HG03342 (cell line): Measurements from ENCODE around the gene AKNA.

Experiments used
- ATAC-seq: cut with Tn5 transposase; IDR thresholded peaks from one replicate; pipeline ENCODE4 v1.9.1; 2021; ENCODE audit warnings: mild to moderate bottlenecking, moderate library complexity; ENCODE audit not compliant: unreplicated experiment

AKNA gene

DNA sequence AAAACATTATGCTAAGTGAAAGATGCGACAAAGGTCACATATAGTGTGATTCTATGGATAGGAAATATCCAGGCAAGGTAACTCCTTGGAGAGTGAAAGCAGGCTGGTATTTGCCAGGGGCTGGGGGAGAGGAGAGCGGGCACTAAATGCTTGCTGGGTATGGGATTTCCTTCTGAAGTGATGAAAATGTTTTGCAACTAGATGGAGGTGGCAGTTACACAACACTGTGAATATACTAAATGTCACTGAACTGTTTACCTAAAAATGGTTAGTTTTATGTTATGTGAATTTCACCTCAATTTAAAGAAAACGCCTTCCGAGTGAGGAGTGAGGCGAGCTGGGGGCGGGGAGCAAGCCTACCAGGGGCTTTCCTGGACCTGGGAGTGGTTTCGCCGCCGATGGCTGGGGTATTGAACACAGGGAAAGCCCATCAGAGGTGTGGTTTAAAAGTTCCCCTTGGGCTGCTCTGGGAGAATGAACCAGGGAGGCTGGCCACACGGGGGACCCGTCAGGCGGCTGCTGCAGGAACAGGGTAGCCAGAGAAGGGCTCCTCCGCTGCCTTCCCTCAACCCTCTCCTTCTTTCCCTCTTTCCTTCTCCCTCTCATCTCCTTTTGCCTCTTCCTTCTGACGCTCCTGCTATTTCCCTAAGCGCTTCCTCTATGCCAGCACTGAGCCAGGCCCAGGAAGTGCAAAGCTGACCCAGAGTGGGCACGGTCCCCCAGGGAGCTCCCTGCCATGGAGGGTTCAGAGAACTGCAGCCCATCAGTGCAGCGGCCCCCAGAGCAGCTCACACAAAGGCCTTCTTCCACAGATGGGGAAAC is 4.9 kb downstream of the AKNA start:
- no peak for ATAC-seq

DNA sequence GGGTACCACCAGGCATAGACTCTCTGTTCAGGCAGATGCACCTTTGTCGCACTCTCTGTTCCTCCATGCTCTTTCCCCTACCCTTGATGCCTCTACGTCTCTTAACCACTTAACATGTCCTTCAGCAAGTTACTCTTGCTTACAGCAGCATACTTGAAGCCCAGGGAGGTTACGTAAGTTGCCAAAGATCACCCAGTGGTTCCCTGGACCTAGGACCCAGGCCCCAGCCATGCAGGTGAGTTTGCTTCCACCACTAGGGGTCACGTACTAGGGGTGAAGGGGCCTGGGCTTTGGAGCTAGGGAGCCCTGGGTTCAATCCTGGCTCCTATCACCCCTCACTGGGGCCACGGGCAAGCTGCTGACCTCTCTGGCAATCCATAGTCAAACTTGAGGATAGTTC is 8.9 kb downstream of the AKNA start:
- ATAC-seq: no peak

DNA sequence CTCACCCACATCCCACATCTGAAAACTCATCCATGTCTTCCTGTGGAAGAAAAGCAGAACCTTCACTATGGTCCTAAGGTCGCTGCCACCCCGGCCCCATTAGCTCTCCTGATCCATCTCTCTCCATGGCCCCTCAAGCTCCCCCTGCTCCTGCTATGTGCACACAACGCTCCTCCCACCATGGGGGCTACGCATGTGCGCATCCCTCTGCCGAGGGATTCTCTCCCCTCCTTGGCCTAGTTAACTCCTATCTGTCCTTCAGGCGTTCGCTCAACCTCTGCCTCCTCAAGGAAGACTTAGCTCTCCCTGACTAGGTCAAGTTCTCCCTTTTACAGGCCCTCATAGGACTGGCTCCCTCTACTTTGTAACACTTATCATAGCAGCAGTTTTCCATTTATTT is 9.8 kb downstream of the AKNA start:
- ATAC-seq: no peak

DNA sequence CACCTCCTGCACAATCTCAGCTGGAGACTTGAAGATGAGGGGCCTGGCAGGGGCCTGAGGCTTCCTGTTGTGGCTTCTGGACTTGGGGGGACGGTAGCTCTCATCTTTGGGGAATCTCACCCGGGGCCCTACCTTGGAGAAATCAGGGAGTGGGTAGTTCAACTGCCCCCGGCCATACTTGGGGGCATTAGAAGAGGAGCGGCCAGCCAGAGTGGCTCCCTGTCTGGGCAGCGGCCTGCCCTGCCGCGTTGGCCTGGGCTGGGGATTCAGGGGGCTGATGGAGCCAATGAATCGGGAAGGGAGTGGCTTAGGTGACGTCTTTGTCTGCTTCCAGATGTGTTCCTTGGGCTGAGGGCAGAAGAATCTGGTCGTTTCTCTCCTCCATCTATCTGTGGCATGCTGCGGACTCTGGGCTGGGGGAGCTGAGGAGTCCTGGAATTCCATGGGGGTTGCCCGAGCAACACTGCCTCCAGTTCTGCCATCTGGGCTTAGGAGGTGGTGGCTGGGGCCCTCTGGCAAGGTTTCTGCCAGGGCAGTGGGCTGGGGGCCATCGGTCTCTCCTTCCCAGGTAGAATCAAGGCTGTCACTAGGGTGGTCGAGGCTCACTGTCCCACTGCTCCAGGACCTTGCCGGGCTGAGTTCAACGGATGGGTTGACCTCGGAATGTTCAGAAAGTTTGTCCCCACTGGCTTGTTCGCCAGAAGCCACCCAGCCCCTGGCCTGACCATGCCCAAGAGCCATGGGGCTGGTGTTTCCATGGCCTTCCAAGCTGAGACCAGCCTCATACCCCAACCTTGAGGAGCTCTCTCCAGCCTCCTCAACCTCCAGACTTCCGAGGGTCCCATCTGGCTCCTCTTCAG is 11.0 kb downstream of the AKNA start:
- ATAC-seq: no peak

DNA sequence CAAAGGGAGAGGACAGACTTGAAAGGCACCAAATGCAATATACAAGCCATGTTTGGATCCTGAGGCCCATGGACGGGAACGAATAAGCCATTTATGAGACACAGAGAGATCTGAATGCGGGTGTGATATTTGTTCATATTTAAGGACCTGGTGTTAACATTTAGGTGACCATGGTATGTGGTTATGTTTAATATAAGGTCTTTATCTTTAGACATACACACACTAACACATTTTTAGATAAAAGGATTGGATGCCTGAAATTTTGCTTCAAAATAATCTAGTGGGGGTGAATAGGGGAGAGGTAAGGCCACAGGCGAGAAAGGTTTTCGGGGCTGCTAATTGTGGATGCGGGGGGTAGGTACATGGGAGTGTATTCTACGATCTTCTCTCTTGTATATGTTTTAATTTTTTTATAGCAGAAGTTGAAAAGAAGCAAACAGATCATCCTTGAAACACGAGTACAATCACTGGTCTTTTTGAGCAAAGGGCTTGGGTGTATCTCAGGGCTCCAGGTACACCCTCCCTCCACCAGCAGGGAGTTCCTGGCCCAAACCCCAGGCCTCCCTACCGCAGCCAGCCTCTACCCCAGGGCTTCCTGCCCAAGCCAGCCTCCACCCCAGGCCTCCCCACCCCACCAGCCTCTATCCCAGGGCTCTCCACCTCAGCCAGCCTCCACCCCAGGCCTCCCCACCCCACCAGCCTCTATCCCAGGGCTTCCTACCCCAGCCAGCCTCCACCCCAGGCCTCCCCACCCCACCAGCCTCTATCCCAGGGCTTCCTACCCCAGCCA is 12.2 kb downstream of the AKNA start:
- ATAC-seq: no peak

DNA sequence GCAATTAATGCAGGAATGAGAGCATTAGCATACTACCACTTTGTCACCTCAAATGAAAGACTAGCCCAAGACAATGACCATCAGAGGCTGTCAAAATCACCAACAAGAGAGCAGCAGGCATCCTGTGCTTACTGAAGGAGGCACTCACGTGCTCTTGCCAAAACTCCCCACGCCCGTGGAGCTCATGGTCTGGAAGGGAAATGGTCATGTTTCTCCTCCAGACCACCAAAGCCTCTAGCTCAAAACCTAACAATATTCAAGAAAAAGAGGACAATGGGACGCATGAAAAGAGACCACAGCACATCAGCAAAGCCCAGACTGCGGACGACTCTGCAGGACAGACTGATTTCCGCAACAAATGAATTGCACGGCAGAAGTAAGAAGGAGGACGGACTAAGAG is 12.8 kb downstream of the AKNA start:
- no peak for ATAC-seq

DNA sequence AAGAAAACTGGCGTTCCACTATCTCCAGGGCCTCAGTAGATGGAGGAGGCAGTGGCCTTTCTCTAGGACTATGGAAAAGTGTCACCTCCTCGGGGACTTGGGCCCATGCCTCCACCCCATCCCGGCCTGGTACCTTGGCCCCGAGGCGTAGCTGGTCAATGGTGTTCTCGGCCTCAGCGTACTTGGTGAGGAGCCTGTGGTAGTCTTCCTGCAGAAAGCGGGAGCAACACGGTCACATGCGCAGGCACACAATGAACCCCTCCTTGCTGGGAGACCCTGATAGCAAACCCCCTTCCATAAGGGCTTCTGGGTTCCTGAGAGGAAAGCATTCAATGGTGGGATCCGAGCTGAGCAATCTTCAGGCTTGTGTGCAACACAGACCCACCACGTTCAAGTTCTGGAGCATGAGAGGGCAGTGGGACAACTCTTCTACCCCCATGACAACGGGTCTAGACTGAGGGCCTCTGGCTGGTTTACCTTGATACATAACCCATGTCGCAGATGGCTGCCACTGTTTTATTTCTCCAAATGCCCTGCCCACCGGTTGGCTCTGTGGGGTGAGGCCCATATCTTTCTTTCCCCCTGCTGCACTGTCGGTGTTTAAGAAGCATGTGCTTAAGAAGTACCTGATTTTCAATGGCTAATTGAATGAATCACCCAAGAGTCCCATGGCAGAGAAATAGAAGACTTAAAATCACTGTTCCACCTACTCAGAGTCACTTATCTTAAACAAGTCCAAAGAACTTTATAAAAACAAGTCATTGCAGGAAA is 13.6 kb downstream of the AKNA start:
- no peak for ATAC-seq

DNA sequence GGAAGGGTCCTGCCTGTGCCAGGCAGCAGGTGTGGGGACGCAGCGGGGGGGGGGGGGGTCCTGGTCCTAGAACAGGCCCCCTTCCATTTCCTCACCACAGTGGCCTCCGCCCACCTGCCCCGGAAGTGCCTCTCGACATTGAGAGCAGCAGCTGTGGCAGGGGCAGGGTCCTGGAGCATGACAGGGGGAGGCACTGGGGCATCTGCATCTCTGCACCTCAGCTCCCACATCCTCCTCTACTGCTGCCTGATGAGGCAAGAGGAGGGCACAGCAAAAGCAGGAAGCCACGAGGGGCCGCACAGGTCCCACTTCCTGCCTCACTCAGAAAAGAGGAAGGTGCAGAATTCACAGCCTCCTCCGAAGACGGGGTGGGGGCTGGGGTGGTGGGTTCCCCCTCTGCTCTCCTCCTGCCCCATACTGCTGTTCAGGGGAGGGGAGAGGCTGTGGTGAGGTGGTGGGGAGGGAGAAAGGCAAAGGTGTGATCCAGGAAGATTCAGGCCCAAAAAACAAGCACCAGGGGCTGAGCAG is 14.8 kb downstream of the AKNA start:
- ATAC-seq: peak; percentile 95

DNA sequence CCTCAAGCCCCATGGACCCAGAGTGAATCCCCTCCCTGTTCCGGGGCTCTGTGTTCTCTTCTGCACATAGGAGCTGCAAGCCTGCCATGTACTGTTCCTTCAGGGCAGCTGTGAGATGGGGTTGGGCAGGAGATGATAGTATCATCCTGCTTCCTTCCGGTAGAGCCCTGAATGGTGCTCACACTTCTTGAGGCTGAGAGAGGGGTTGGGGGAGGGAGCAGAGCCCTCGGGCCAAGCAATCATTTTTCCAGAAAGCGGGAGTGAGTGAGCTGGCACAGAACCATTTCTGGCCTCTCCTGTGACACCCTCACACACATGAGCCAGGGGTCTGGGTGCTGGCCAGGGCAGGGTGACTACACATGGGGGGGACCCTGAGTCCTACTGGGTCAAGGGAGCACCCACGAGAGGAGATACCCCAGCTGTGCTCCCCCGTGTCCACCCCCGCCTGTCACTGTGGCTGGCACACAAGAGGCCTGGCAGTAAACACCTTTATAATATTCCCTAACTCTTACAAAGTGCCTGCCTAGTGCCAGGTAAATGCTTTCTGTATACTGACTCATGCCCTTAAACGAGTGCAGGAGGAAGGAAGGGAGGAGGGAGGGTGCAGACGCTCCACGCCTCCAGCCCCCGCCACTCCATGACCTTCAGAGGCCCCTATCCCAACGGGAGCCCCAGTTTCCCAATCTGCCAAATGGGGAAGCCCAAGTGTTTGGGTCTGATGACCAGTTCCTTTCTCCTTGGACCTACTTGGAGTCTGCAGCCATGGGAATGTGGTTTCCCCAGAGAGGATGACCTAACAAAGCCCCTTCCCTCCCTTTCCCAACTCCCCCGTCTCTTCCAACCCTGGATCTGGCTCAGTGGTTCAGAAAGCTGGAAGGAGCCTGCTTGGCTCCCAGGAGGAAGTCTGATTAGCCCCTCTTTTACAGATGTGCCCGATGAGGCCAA is 15.5 kb downstream of the AKNA start:
- ATAC-seq: no peak

DNA sequence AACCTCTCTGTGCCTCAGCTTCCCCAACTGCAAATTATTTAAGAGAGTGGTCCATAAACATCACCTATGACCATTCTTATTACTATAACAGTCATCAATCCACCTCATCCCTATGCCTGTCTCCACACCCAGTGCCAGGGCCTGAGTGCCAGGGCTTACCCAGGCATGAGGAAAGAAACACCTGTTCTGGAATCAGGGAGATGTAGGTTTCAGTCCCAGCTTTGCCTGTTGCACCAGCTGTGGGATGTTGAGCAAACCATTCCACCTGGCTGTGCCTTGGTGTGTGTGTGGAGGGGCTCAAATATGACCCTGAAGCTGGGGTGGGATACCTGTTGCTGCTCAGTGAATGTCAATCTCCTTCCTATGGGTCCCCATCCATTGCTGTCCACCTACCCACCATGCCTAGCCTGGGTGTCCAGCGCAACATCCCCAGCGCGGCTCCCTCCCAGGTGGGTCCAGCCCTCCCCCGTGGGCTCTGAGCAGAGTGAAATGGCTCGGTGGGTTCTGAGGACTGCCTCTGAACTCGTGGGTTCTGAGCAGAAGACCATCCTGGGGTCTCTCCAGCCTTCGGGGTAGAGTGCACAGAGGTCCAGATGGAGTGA is 16.3 kb downstream of the AKNA start:
- no peak for ATAC-seq

DNA sequence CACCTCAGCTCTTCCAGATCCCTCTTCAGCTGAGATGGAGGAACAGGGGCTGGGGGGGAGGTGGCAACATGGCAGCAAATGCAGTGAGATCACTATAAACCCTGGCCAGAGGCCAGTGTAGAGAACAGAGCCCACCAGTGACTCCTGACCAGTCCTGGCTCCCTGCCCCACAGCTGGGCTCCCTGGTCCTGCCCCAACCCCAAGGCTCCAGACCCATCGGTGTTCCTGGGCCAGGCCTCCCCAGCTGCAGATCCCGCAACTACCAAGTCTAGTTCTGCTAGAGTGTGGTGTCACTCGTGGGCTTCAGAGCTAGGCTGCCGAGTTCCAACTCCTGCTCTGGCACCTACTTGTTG is 16.8 kb downstream of the AKNA start:
- ATAC-seq: no peak

DNA sequence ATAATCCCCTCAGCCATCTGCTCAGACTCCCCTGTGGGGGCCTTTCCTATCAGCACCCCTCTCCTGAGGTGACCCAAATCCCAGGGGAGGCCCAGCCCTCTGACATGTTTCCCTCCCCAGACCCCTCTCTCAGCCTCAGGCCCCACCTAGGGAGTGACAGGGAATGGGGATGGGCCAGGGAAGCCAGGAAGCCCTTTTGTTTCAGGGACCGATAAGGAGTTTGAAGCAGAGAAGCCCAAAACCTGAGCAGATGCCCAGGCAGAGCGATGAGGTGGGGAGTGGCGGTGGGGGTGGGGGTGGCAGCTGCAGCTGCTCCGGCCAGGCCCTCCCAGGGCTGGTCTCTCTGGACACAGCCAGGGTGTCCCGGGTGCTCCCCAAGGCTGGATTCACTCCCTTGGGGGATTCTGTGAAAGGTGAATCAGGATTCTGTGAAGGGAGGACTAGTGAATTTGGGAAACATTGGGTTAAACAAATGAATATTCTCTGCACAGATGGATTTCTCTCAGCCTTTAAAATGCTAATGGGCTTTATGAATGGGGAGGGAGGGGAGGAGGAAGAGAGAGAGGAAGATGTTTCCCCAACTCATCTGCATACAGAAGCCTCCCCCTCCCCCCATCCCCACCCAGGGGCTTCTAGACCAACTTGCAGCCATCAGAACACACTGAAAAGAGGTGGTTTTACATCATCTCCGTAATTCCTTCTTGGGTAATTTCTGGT is 17.4 kb downstream of the AKNA start:
- no peak for ATAC-seq

DNA sequence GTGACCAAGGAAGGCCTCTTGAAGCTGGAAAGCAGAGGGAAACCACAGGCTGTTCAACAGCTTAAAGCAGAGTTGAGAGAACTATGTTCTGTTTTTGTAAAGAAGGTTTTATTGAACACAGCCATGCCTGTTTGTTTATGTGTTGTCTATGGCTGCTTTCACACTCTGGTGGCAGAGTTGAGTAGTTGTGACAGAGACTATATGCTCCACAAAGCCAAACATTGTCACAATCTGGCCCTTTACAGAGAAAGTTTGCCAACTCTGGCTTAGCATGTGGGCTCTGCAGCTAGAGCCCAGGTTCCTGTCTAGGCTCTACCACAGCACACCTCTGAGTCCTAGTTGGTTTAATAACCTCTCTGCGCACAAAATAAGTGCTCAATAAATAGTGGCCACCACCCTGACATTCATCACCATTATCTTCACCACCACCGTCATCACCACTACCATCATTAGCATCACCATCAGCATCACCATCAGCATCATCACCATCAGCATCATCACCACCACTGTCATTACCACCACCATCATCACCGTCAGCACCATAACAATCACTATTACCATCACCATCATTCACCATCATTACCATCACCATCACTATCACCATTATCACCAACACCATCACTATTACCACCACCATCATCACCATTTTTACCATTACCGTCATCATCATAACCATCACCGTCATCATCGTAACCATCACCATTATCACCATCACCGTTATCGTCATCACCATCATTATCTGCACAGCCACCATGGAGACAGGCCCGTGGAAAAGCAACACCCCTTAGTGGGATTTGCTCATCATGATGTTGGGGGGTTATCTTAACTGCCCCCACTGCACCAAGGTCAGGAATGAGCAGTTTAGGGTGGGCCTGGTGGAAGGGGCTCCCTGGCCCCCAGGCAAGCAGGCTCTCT is 18.3 kb downstream of the AKNA start:
- no peak for ATAC-seq

DNA sequence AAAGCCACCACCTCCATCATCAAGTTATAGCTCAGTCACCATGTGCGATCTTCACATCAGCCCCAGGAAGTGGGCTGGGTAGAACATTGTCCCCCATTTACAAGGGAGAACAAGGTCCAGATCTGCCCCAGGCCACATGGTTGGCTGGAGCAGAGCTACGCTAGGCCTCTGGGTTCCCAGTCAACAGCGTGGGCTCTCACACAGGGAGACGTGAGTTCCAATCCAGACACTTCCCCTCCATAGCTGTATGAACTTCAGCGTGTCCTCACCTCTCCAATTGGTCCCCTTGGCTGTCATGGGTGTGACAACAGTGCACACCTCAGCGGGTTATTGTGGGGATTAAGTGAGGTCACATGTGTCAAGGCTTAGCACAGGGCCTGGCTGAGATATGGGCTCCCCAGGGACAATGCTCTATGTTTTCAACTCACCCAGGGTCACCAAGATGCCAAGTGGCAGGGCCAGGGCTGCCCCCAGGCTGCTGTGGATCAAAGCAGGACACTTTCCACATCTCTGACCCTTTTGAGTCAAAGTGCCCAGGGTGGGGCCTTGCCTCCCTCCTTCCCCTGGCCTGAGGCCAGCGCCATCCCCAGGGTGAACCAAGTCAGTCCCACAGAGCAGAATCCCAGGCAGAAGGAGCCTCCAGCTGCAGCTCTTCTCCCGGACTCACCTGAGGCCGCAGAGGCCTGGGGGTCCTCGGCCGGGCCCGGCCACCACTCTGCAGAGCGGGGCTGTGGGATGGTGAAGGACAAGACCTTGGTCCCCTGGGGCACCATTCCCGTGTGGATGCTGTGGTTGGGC is 19.8 kb downstream of the AKNA start:
- ATAC-seq: no peak

DNA sequence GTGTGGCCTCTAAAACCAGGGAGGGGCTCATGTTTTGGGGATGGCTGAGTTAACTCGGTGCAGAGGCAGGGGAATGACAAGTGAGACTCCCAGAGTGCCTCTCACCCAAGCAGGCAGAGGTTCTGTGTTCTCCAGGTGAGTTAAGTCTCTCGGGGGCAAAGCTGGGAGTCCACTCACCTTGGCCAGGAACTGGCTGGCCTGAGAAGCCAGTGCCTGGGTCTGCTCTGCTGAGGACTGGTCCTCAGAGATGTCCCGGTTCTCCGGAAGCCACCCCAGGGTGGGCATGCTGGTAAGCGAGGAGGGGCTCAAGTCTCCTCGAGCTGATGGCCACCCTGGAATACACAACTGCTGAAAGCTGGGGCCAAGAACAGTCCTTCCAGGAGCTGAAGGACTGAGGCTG is 20.4 kb downstream of the AKNA start:
- ATAC-seq: no peak

DNA sequence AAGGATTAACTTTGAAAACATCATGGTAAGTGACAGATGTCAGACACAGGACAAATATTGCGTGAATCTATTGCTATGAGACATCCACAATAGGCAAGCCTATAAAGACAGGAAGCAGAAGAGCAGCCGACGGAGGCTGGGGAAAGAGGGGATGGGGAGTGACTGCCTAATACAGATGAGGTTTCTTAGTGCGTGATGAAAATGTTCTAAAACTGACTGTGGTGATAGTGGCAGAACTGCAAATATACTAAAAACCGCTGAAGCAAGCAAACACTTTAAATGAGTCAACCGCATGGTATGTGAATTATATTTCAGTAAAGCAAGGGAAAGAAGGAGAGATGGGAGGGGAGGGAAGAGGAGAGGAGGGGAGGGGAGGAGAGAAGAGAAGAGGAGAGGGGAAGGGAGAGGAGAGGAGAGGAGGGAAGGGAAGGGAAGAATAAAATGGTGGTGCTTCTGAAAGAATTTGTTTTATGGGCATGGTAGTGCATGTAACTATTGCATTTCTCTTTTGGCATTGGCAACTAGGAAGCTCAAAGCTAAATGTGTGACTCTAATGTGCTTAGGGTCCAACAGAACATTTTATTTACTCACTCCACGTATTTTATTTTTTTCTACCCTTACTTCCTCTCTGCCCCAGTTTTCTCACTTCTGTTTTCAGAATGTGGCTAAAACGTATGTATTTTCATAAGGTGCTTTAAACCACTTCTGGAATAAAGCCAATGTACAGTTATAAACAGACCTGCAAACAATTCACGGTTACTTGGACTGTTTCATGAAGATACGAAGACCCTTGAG is 21.3 kb downstream of the AKNA start:
- peak; percentile 43 for ATAC-seq
